Fibroblast of gingiva (primary cell): ENCODE results near the gene RNF166.

Experiments used
- DNase-seq: peaks from one replicate; pipeline ENCODE4 v3.0.0-alpha.2; 2011; ENCODE audit warnings: low read depth

RNF166 gene

GRCh38 chr16:88739139-88739976, 33.1 kb upstream of the RNF166 start:
- DNase-seq, result no peak

- no peak for DNase-seq
Observed at GRCh38 chr16:88738151-88739084, 32.2 kb upstream of the RNF166 start.

DNA sequence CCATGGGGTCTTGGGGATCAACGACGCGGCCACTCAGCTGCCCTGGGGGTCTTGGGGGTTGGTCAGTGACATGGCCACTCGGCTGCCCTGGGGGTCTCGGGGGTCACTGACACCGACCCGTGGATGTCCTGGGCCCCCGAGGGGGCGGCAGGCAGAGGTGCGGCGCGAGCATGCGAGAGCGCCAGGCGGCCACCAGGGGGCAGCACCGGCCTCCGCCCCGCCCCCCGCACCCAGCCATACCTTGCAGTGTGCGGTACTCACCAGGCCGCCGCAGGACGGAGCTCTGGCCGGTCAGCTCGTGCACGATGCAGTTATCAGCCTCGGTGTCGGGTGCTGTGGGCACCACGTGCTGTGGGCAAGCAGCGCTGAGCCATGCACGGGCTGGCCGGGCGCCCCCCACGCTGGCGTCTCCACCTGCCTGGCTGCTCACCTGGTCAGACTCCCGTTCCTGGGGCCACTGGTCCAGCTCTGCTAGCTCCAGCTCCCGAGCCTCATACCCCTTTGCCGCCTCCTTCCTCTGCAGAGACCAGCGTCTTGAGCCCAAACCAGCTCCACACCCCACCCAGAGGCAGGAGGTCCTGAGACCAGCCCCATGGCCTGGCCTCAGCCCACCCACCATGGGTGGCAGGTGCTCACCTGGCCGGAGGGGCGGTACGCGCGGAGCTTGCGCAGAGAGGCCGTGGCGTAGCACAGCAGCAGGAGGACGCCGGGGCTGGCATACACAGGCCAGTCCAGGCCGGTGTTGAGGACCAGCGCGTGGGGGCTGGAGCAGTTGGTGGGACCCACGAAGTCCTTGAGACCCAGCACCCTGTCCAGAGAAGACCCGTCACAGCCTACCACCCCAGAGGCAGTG, 31.3 kb upstream of the RNF166 start:
- DNase-seq, result peak; percentile 75

GRCh38 chr16:88736496-88736895, 30.3 kb upstream of the RNF166 start:
- DNase-seq, result no peak

GRCh38 chr16:88736088-88736487, 29.9 kb upstream of the RNF166 start:
- DNase-seq, result no peak

DNA sequence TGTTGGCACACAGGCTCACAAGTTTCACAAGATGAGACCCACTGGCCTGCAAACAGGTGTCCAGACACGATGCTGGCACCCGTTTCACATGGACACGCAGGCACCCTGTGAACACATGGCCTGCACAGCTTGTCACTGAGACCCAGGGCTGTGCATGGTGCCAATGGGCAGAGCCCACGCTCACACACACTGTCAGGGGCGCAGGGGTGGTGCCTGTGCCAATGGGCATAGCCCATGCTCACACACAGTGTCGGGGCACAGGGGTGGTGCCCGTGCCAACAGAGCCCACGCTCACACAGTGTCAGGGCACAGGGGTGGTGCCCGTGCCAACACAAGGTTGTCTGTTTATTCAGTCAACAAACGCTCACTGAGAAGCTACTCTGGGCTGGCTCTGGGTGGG, 29.4 kb upstream of the RNF166 start:
- no peak for DNase-seq

GRCh38 chr16:88735121-88735520, 28.9 kb upstream of the RNF166 start:
- no peak for DNase-seq

GRCh38 chr16:88734361-88734728, 28.1 kb upstream of the RNF166 start:
- no peak for DNase-seq

DNA sequence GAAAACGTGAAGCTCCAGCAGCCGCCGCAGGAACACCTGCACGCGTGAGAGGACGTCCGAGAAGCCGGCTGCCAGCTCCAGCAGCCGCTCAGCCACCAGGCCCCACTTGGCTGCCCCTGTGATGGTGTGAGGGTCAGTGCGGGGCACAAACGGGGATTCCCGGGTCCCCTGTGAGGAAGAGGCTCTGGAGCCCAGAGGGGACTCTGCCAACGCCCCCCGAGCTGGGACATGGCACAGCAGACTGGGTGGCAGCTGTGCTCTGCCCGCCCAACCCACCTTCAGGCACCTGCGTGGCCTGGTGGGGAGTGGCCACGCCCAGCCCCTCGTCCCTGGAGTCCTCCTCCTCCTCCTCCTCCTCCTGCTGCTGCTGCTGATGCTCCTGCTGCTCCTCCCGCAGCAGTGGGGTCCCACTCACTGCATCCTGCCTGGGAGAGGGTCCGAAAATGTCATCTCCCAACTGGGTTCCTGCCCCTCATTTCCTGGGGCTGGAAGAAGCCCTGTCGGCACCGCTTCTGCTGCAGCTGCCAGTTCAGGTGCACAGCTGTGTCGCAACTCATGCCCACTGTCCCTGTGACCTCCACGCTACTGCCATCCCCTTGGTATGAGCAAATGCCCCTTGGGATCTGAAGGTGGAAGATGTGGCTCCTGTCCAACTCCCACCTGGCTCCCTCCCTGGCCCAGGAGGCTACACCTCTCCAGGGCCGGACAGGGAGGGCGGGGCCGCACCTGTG, 27.6 kb upstream of the RNF166 start:
- DNase-seq, result no peak

GRCh38 chr16:88732961-88733294, 26.7 kb upstream of the RNF166 start:
- DNase-seq, result no peak

DNA sequence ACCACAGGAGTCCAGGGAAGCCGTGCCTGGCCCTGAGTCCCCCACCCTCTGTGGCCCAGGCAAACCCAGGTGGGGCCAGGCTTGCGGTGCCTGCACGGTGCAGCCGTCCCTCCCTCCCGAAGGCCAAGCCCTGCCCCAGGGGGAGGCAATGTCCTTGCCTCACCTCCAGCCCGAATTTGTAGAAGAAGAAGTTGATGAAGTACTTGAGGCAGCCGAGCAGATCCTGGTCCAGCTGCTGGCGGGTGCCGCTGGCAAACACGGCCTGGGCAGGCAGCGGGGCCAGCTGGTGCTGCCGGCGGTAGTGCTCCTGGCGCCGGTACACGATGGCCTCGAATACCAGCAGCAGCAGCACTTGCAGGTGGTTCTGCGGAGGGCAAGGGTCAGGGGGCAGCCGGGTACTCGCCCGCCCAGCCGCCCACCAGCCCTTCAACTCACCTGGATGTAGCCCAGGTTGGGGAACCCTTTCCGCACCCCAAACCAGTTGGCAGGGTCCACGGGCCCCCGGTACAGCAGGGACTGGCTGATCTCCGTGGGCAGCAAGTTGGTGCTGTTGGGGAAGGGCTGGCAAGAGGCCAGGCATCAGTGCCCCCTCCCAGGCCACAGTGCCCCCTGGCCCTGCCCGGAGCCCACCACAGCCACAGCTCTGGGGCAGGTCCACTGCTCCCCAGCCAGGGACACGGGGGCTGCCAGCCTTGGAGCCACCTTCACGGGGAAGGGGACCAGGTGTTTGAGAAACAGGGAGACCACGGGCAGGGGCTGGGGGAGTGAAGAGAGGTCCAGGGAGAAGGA, 26.2 kb upstream of the RNF166 start:
- DNase-seq, result no peak

DNA sequence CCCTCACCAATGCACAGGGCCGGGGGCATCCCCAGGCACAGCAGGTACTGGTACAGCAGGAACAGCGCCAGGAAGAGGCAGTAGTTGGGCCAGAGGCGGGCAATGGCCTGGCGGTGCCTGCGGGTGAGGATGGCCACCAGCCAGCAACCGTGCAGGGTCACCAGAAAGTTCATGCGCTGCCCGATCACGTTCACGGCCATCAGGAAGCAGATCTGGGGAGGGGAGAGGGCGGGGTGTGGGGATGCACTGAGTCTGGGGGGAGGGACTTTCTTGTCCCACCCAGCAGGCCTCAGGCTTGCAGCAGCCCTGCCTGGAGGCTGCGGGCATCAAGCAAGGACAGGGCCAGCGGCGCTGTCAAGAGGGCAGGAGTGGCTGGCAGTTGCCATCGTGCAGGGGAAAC, 25.5 kb upstream of the RNF166 start:
- DNase-seq, result no peak

DNA sequence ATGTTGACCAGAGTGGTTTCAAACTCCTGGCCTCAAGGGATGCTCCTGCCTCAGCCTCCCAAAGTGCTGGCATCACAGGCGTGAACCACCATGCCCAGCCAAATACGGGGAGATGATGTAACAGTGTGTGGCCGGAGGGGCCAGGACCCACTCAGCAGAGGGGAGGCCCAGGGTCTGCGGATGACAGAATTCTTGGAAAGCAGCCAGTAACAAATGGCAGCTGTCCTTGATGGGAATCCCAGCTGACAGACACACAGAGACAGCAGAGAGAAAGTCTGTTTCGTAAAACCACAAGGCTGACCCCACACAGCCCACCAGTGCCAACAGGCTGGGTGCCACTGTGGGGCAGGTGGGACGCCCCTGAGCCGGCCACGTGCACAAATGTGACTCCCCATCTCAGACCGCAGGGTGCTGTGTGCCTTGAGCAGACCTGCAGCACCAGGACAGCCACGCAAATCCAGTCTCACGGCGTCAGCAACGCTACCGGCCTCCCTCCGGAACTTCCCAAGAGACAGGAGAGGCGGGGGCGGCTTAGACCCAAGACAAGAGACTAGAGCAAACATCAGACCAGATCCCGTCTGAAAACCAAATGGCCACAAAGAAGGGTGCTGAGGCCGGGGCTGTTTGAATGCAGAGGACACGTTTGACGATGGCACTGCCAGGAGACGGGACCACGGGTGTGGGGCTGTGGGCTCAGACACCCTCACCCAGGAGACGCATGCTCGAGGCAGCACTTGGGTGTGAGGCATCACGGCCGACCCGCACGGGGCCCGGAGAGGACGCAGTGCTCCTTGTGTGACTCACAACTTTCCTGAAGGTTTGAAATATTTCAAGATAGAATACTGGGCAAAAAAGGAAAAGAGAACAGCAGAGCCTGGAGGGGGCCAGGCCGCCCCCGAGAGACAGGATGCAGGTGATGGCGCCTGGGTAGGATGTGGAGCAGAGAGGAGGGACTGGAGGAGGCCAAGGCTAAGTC, 24.7 kb upstream of the RNF166 start:
- DNase-seq, result no peak

- no peak for DNase-seq
Observed at GRCh38 chr16:88727871-88728270, 21.7 kb upstream of the RNF166 start.

- no peak for DNase-seq
Observed at GRCh38 chr16:88726981-88727380, 20.8 kb upstream of the RNF166 start.

- DNase-seq, result no peak
Observed at GRCh38 chr16:88726408-88726749, 20.2 kb upstream of the RNF166 start.

DNA sequence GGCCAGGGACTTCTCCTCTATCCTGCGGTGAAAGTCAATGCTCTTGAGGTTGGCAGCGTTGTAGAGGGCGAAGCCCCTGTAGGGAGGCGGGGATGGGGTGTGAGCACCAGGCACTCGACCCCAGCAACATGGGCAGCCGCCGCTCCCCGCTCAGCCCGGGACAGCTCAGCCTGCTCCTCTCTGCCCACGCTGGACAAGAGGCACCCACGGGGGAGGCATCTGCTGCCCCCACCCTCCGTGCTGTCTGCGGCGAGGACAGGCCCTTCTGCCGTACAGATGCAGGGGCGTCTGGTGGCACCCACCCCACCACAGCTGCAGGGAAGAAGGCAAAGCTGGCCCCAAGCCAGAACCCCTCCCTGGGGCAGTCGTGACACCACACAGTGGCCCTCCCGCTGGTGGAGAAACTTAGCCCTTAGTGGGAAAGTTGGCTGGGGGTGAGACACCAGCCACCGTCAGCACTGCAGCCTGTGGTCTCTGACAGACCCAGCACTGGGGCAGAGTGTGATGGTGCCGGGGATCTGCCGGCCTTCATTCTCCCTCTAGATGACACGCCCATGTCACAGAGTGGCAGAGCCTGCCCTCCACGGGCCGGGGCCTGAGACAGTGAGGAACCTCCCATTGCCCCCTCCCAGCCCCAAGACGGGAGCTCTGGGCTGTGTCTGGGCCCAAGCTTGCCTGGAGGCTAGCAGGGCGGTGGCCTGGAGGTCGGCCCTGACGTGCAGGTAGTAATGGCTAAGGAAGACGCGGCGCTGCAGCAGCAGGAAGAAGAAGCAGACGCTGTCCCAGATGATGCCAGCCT, 19.6 kb upstream of the RNF166 start:
- DNase-seq, result no peak

GRCh38 chr16:88724855-88725555, 18.8 kb upstream of the RNF166 start:
- DNase-seq, result no peak
